ENCODE data around the gene BIRC7. TPM values are rescaled to one million over a fixed set of nuclear protein-coding genes. Genes with fewer than 3 reads are reported as not detected.

Gene BIRC7
- total RNA-seq, 2 experiments from 2014 or later: 0.37 to 0.74 TPM

DNA sequence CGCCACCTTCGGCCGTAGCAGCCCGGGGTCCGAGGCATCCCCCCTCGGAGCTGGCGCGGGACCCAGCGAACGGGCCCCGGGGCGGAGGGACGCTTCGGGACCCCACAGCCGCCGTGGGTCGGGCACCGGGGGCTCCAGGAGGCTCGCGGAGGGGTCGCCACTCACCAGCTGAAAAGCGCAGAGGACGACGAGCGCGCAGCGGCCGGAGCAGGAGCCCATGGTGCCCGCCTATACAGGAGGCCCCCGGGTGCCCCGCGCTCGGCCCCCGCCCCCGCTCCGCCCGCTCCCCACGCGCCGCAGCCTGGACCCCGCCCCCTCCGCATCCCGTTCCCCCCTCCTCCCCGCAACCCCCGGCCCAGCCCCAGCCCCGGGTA lies 18.5 kb downstream of the BIRC7 start, which contains the start of gene NKAIN4:
NKAIN4 (minus strand) TSS at position 232 of the 374 bp plus-strand sequence; CDS start at position 219, 13 bp downstream.
- Mint-ChIP-seq H3K4me3 (no peak within 1 kb of the TSS), H3K36me3 (ENCODE audit: low read depth) (no peaks in the 10 kb centered on the region), H3K27ac (no peak within 1 kb of the TSS), H3K9me3 (ENCODE audit: insufficient read depth) (no peaks in the 10 kb centered on the region), H3K27me3 (ENCODE audit: low read depth) (peaks cover 41% of the 10 kb centered on the region), H3K4me1 (ENCODE audit: low read depth) (no peaks in the 10 kb centered on the region)
- no peak for ATAC-seq
- ChIA-PET CTCF (interaction anchor here (1.5 kb wide), 1 partner anchor 31 kb away, joined by 3 read pairs; no protein-coding TSS in a partner anchor), POLR2A (interaction anchor here (0.6 kb wide), 1 partner anchor 29 kb away, joined by 5 read pairs; no protein-coding TSS in a partner anchor)
- DNase-seq: no peak

- no peaks in the 10 kb centered on the region for H3K9me3 Mint-ChIP-seq (ENCODE audit: insufficient read depth)
- DNase-seq (no peak), ATAC-seq (no peak)
- H3K4me3 Mint-ChIP-seq: no peak overlapping the region
- H3K27me3 Mint-ChIP-seq (ENCODE audit: low read depth): peaks cover 41% of the 10 kb centered on the region
- no peak overlapping the region for H3K27ac Mint-ChIP-seq
- ChIA-PET CTCF (interaction anchor here (1.5 kb wide), 1 partner anchor 32 kb away, joined by 3 read pairs; no protein-coding TSS in a partner anchor), POLR2A (no interaction called here)
- H3K36me3 Mint-ChIP-seq (ENCODE audit: low read depth): no peaks in the 10 kb centered on the region
- H3K4me1 Mint-ChIP-seq (ENCODE audit: low read depth): no peaks in the 10 kb centered on the region
Observed at GRCh38 chr20:63254606-63255384, 19.1 kb downstream of the BIRC7 start.

DNA sequence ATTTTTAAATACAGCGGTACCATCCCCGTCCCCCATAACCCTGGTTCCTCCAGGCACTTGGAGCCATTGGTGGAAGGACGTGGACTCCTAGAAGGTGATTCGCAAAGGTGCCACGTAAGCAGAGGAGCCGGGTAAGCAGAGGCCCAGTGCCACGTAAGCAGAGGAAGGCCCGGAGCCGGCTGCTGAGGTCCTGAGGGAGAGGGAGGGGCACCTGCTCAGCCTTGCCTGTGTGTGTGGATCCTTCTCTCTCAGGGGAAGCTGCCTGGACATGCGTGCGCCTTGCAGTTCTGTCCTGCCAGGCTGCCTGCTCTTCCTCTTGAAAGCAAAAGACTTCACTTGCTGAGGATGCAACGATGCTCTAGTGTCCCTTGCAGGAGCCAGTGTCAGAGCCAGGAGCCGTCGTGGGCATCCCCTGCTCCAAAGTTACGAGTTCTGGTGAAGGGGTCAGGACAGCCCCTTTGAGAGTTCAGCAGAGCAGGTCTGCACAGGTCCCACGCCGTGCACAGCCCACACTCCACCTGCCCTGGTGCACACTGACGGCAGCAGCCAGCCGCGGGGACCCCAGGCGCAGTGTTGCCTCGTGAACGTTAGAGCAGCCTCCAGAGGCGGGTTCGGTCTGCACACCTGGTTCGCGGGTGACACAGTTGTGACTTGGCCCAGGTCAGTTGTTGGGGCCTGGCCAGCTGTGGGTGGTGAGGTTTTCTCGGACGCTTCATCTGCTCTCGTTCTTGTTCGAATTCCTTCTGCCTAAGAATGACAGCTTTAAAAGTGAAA lies 20.4 kb downstream of the BIRC7 start:
- POLR2A ChIA-PET: no interaction called here
- no peaks in the 10 kb centered on the region for H3K36me3 Mint-ChIP-seq (ENCODE audit: low read depth)
- CTCF ChIA-PET: no interaction called here
- H3K4me1 Mint-ChIP-seq (ENCODE audit: low read depth): no peaks in the 10 kb centered on the region
- H3K9me3 Mint-ChIP-seq (ENCODE audit: insufficient read depth): no peaks in the 10 kb centered on the region
- ATAC-seq: no peak
- no peak overlapping the region for H3K4me3 Mint-ChIP-seq
- no peak for DNase-seq
- H3K27me3 Mint-ChIP-seq (ENCODE audit: low read depth): peaks cover 39% of the 10 kb centered on the region
- H3K27ac Mint-ChIP-seq: no peak overlapping the region

- Mint-ChIP-seq H3K27ac (no peak overlapping the region), H3K27me3 (ENCODE audit: low read depth) (peaks cover 39% of the 10 kb centered on the region), H3K4me1 (ENCODE audit: low read depth) (peaks cover 4% of the 10 kb centered on the region), H3K36me3 (ENCODE audit: low read depth) (no peaks in the 10 kb centered on the region), H3K9me3 (ENCODE audit: insufficient read depth) (no peaks in the 10 kb centered on the region), H3K4me3 (no peak overlapping the region)
- ATAC-seq (no peak), DNase-seq (no peak)
- ChIA-PET CTCF (no interaction called here), POLR2A (no interaction called here)
Observed at GRCh38 chr20:63256954-63257353, 21.2 kb downstream of the BIRC7 start.

GRCh38 chr20:63257629-63258028 lies 21.9 kb downstream of the BIRC7 start:
- ATAC-seq (no peak), DNase-seq (no peak)
- no peak overlapping the region for H3K27ac Mint-ChIP-seq
- peaks cover 10% of the 10 kb centered on the region for H3K4me1 Mint-ChIP-seq (ENCODE audit: low read depth)
- H3K4me3 Mint-ChIP-seq: no peak overlapping the region
- H3K9me3 Mint-ChIP-seq (ENCODE audit: insufficient read depth): no peaks in the 10 kb centered on the region
- POLR2A ChIA-PET: no interaction called here
- H3K27me3 Mint-ChIP-seq (ENCODE audit: low read depth): peaks cover 35% of the 10 kb centered on the region
- no peaks in the 10 kb centered on the region for H3K36me3 Mint-ChIP-seq (ENCODE audit: low read depth)
- CTCF ChIA-PET: interaction anchor here (1.2 kb wide), 1 partner anchor 35 kb away, joined by 3 read pairs; no protein-coding TSS in a partner anchor

GRCh38 chr20:63258781-63259180 lies 23.1 kb downstream of the BIRC7 start:
- Mint-ChIP-seq H3K27me3 (ENCODE audit: low read depth) (peaks cover 26% of the 10 kb centered on the region), H3K9me3 (ENCODE audit: insufficient read depth) (no peaks in the 10 kb centered on the region), H3K36me3 (ENCODE audit: low read depth) (no peaks in the 10 kb centered on the region), H3K4me1 (ENCODE audit: low read depth) (peaks cover 13% of the 10 kb centered on the region), H3K27ac (no peak overlapping the region), H3K4me3 (no peak overlapping the region)
- ChIA-PET CTCF (no interaction called here), POLR2A (no interaction called here)
- ATAC-seq: no peak
- DNase-seq: no peak

- CTCF ChIA-PET: no interaction called here
- no peaks in the 10 kb centered on the region for H3K36me3 Mint-ChIP-seq (ENCODE audit: low read depth)
Observed at GRCh38 chr20:63259734-63260460, 24.2 kb downstream of the BIRC7 start.

GRCh38 chr20:63260521-63260920 lies 24.8 kb downstream of the BIRC7 start:
- H3K4me3 Mint-ChIP-seq: no peak overlapping the region
- ATAC-seq (no peak), DNase-seq (no peak)
- CTCF ChIA-PET: interaction anchor here (1.2 kb wide), 1 partner anchor 37 kb away, joined by 3 read pairs; no protein-coding TSS in a partner anchor
- no peak overlapping the region for H3K27ac Mint-ChIP-seq
- POLR2A ChIA-PET: no interaction called here
- no peaks in the 10 kb centered on the region for H3K36me3 Mint-ChIP-seq (ENCODE audit: low read depth)
- H3K9me3 Mint-ChIP-seq (ENCODE audit: insufficient read depth): no peaks in the 10 kb centered on the region
- peaks cover 17% of the 10 kb centered on the region for H3K27me3 Mint-ChIP-seq (ENCODE audit: low read depth)
- peaks cover 13% of the 10 kb centered on the region for H3K4me1 Mint-ChIP-seq (ENCODE audit: low read depth)

More at GRCh38 chr20:63259734-63260460, 24.2 kb downstream of the BIRC7 start:
- H3K9me3 Mint-ChIP-seq (ENCODE audit: insufficient read depth): no peaks in the 10 kb centered on the region
- no peak overlapping the region for H3K4me3 Mint-ChIP-seq
- POLR2A ChIA-PET: no interaction called here
- peaks cover 23% of the 10 kb centered on the region for H3K27me3 Mint-ChIP-seq (ENCODE audit: low read depth)
- H3K4me1 Mint-ChIP-seq (ENCODE audit: low read depth): peaks cover 13% of the 10 kb centered on the region
- ATAC-seq (no peak), DNase-seq (no peak)
- H3K27ac Mint-ChIP-seq: no peak overlapping the region

DNA sequence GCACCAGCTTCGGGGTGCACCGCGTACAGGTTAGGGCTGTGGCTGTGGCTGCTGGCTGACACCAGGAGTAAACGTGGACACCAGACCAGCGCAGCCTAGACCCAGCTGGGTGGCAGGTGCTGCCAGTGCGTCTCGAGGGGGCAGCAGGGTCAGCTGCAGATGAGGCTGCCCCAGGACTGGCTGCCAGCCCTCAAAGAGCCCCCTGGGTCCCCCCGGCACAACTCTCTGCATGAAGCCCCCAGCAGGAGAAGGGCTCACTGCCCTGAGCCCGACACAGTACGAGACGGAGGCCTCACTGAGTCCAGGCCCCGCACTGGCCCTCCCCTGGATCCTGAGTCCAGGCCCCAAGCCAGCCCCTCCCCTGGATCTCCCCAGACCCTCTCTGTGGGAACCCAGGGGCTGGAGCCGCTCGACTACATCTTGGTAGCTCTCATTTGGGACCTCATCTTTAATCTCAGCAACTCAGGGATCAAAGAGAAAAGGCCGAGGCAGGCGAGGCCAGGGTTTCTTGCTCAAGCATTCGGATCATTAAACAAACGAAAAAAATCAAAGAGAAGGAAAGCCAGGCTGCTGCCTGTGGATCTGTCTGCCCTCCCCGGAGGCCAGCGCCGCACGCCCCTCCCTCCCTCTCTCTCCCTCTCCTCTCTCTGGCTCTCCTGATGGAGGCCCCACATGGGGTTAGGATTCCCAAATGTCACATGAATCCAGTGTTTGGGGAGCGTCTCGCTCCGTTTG lies 25.5 kb downstream of the BIRC7 start:
- Mint-ChIP-seq H3K4me1 (ENCODE audit: low read depth) (peaks cover 13% of the 10 kb centered on the region), H3K27me3 (ENCODE audit: low read depth) (peaks cover 11% of the 10 kb centered on the region), H3K27ac (no peak overlapping the region), H3K9me3 (ENCODE audit: insufficient read depth) (no peaks in the 10 kb centered on the region), H3K4me3 (no peak overlapping the region), H3K36me3 (ENCODE audit: low read depth) (no peaks in the 10 kb centered on the region)
- DNase-seq (no peak), ATAC-seq (no peak)
- ChIA-PET CTCF (interaction anchor here (1.2 kb wide), 1 partner anchor 38 kb away, joined by 3 read pairs; no protein-coding TSS in a partner anchor), POLR2A (no interaction called here)

- H3K9me3 Mint-ChIP-seq (ENCODE audit: insufficient read depth): no peaks in the 10 kb centered on the region
- H3K4me3 Mint-ChIP-seq: no peak overlapping the region
- peaks cover 13% of the 10 kb centered on the region for H3K4me1 Mint-ChIP-seq (ENCODE audit: low read depth)
- ATAC-seq (no peak), DNase-seq (no peak)
- ChIA-PET POLR2A (no interaction called here), CTCF (interaction anchor here (1.2 kb wide), 1 partner anchor 39 kb away, joined by 3 read pairs; no protein-coding TSS in a partner anchor)
- H3K36me3 Mint-ChIP-seq (ENCODE audit: low read depth): no peaks in the 10 kb centered on the region
- peak overlapping the region; percentile 72 for H3K27ac Mint-ChIP-seq
- peaks cover 6% of the 10 kb centered on the region for H3K27me3 Mint-ChIP-seq (ENCODE audit: low read depth)
Observed at GRCh38 chr20:63261795-63262528, 26.3 kb downstream of the BIRC7 start.

GRCh38 chr20:63262836-63263235 lies 27.1 kb downstream of the BIRC7 start:
- ChIA-PET POLR2A (no interaction called here), CTCF (no interaction called here)
- no peaks in the 10 kb centered on the region for H3K36me3 Mint-ChIP-seq (ENCODE audit: low read depth)
- peaks cover 13% of the 10 kb centered on the region for H3K4me1 Mint-ChIP-seq (ENCODE audit: low read depth)
- no peak for ATAC-seq
- no peaks in the 10 kb centered on the region for H3K9me3 Mint-ChIP-seq (ENCODE audit: insufficient read depth)
- H3K27me3 Mint-ChIP-seq (ENCODE audit: low read depth): peaks cover 2% of the 10 kb centered on the region
- DNase-seq: no peak
- no peak overlapping the region for H3K4me3 Mint-ChIP-seq
- no peak overlapping the region for H3K27ac Mint-ChIP-seq

Data from activated CD8-positive, alpha-beta T cell treated with anti-CD3 and anti-CD28 coated beads, Interleukin-2, amount 10 ng/mL, durations not matched to agents 7 days and 5 days (primary cell).